Fibroblast of the aortic adventitia (primary cell): Measurements from ENCODE around the gene RALGAPA1. TPM values are rescaled to one million over a fixed set of nuclear protein-coding genes. Genes with fewer than 3 reads are reported as not detected.

ENCODE experiments used
- DNase-seq: peaks from one replicate; pipeline ENCODE4 v3.0.0-alpha.2; 2010; ENCODE audit warnings: low read depth
- H3K4me3 ChIP-seq: 2 replicates; pipeline ENCODE4 v1.5.1; 2011; ENCODE audit warnings: low read depth, mild to moderate bottlenecking, control low read depth, low read length, moderate library complexity
- total RNA-seq: library from RNA; depleted of rRNA; stranded (reverse); fragments of >200 nt; gene quantifications from 2 replicates; pipeline ENCODE4 v1.2.3, GENCODE V29; 2012; ENCODE audit warnings: low replicate concordance
- TF ChIP-seq, protein P1 (sequence below): IDR thresholded peaks from 2 replicates; pipeline ENCODE4 v1.5.1; 2011; ENCODE audit warnings: mild to moderate bottlenecking, low read length, control low read depth, inconsistent platforms; ENCODE audit not compliant: insufficient read depth

Gene RALGAPA1
- total RNA-seq, 1 donor: 52.5 TPM

DNA sequence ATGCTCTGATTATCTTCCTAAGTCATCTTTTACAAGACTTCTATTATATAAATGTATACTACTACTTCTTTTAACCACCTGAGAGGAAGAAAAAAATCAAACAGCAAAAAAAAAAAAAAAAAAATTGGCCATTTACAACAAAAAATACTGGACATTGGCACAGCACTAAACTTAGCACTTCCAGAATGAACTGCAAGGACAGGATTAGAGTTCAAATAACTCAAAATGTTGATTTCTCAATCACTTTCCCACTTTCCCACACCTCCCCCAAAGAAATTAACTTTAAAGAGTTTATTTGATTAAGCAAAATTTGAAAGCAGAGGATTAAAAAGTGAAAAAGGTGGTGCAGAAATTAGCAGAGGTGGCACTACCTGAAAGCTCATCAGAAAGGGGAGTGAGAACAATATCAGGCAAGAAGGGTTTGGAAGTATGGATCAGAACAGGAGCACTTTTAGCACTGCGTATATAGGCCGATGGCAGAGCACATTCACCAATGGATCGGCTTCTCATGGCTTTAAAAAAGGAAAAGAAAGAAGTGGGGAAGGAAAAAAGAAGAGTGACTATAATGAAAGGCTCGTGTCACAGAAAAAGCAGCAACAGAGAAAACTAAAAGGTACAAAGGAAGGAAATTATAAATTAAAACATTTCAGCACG, 109.2 kb downstream of the RALGAPA1 start:
- no peak overlapping the region for H3K4me3 ChIP-seq
- DNase-seq: no peak
- TF ChIP-seq, protein P1, sequence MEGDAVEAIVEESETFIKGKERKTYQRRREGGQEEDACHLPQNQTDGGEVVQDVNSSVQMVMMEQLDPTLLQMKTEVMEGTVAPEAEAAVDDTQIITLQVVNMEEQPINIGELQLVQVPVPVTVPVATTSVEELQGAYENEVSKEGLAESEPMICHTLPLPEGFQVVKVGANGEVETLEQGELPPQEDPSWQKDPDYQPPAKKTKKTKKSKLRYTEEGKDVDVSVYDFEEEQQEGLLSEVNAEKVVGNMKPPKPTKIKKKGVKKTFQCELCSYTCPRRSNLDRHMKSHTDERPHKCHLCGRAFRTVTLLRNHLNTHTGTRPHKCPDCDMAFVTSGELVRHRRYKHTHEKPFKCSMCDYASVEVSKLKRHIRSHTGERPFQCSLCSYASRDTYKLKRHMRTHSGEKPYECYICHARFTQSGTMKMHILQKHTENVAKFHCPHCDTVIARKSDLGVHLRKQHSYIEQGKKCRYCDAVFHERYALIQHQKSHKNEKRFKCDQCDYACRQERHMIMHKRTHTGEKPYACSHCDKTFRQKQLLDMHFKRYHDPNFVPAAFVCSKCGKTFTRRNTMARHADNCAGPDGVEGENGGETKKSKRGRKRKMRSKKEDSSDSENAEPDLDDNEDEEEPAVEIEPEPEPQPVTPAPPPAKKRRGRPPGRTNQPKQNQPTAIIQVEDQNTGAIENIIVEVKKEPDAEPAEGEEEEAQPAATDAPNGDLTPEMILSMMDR: no peak

- H3K4me3 ChIP-seq: no peak overlapping the region
- TF ChIP-seq, protein P1: no peak
Measured at GRCh38 chr14:35696575-35696974, 112.5 kb downstream of the RALGAPA1 start.

GRCh38 chr14:35696119-35696518, 113.0 kb downstream of the RALGAPA1 start:
- DNase-seq: no peak
- H3K4me3 ChIP-seq: no peak overlapping the region
- TF ChIP-seq, protein P1: no peak

More at GRCh38 chr14:35696575-35696974, 112.5 kb downstream of the RALGAPA1 start:
- no peak for DNase-seq

DNA sequence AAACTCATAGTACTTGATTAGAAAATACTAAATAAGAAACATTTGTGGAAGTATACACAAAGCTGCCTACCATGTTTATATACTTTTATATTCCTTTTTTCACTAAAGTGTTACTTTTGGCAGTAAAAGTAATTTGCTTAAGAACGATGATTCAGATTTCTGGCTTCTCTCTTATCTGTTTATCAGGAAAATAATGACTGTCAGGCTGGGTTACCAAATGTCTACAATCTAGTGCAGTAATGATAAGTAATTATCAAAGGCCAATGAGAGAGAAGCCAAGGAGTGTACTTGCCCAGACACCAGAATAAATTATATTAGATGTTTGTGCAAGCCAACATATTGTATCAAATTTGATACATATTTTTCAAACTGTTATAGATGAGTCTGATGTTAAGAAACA, 113.4 kb downstream of the RALGAPA1 start:
- no peak overlapping the region for H3K4me3 ChIP-seq
- TF ChIP-seq, protein P1: no peak
- peak; percentile 30 for DNase-seq

- DNase-seq: no peak
- no peak overlapping the region for H3K4me3 ChIP-seq
- TF ChIP-seq, protein P1: no peak
Measured at GRCh38 chr14:35695072-35695471, 114.0 kb downstream of the RALGAPA1 start.

- TF ChIP-seq, protein P1: no peak
- no peak overlapping the region for H3K4me3 ChIP-seq
- DNase-seq: no peak
Measured at GRCh38 chr14:35689000-35689460, 120.1 kb downstream of the RALGAPA1 start.
